Adrenal gland (tissue), 5 donors: ENCODE results near the gene TMEM215.

Source experiments
- CTCF ChIP-seq, 6 experiments: fragments of 450-650 bp in 4 of 6; fragments of 200-600 bp in 2 of 6; sonication (generic) in 1 of 6; IDR thresholded peaks; 1 replicate in 5 of 6; 2 replicates in 1 of 6; pipeline versions ENCODE4 v1.5.1 to v1.8.0; 2016 to 2021; ENCODE audit warnings: antibody characterized with exemption in 6 of 6, mild to moderate bottlenecking in 2 of 6, moderate library complexity in 1 of 6
- POLR2A ChIP-seq, 2 donors: fragments of 450-650 bp; IDR thresholded peaks; one replicate each; pipeline ENCODE4 v1.6.1; 2017; ENCODE audit warnings: antibody characterized with exemption in 2 of 2, mild to moderate bottlenecking in 2 of 2, moderate library complexity in 1 of 2
- donor health status: DM: no; HTN: no; CAD: no.

- no peak for TF ChIP-seq POLR2A (IDR thresholded peaks at IDR 0.05)
- no peak for TF ChIP-seq CTCF (IDR thresholded peaks at IDR 0.05)
Measured at GRCh38 chr9:32787816-32788215, 4.5 kb downstream of the TMEM215 start.
